NCI-H2081 treated with DMSO at 0.1 percent for 48 hours (cell line): ENCODE data around the gene ARHGEF16.

ENCODE experiments used
- DNase-seq: peaks from one replicate; lab custom pipeline; 2025; lab: John Stamatoyannopoulos, UW

The ARHGEF16 gene

DNA sequence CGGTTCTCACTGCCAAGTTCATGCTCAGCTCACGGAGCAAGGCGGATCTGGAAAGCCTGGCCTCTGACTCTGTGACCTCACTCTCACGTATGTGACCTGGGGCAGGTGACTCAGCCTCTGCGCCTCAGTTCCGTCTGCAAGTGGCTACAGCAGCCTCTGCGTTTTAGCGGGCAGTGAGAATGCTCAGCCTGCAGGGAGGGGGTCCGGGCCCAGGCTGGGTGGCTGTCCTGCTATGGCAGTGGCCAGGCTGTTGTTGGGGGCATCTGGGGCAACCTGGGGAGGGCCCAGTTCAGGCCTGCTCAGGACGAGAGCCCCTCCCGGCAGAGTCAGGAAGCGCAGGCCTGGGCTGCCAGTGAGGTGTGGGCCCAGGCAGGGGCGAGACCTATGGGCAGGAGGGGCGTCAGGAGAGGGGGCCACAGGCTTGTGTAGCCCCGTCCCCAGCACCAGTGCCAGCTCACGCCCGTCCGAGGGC lies 27.9 kb downstream of the ARHGEF16 start:
- DNase-seq = no peak

DNA sequence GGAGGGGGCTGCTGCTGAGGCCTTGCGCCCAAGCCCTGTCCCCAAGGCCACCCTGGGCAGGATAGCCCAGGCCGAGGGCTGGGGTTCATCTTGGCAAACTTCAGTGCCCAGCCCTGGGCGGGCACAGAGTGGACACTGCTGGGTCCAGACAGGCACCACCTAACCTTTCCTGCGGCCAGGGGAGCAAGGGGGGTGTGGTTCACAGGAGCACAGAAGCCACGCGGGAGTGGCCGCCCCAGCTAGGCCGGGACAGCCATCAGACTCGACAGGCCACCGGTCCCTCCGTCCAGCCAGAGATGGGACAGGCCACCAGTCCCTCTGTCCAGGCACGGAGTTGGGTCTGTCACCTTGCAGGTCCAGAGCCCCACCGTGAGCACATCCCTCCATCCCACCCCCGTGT lies 28.9 kb downstream of the ARHGEF16 start:
- DNase-seq = no peak

DNA sequence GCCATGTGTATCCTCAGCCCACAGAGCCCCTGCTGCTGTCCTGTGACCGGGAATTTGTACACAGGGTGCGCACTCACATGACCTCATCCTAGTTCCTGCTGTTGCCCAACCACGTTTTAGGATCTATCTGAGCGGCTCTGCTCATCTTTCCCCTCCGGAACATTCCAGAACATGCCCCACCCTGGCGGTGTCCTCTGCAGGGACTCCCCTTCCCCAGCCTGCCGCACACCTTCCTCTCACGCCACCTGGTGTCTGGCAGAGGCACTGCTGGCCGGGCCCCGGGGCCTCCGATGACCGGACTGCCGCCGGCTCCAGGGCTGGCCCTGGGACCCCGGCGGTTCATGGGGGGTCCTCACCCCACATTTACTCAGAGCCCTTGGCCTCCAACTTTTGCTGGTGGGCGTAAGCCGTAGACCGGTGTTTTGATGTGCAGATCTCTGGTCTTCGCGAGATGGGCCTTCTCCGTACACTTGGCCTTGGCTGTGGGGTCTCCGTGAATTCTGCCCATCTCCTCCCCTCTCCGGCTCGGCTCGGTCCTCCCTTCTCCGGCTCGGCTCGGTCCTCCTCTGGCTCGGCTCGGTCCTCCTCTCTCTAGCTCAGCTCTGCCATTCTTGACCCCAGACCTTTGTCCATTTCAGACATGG lies 29.5 kb downstream of the ARHGEF16 start:
- DNase-seq = no peak

DNA sequence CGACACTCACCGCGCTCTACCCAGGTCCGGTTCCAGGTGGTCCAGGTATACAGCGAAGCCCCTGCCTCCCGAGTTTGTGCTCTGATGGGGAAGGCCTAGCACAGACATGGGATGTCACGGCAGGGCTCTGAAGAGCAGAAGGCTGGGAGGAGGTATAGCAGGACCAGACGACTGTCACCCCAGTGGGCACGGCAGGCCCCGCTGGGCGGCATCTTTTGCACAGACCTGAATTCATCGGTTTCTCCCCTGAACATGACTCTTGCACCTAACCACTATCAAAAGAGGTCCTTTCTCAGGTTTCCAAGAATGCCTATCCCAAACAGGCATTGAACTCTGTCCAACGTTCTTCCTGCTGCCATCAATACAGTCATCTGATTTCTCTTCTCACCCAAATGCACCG lies 30.6 kb downstream of the ARHGEF16 start:
- no peak for DNase-seq

DNA sequence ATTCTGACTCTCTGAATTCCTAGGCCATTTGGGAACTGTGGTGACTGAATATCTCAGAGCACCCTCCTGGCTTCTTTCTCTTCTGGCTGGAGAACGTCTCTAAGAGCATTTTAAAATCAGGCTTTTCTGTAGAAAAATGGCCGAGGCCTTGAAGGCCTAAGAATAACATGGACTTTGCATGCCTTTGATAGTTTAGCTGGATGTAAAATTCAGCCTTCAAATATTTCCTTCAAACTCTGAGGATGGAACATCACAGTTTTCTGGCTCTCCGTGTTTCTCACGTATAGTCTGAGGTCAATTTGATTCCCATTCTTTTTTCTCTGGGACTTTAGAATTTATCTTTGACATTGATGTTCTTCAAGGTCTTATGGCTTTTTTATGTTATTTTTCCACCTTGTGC lies 34.0 kb downstream of the ARHGEF16 start:
- no peak for DNase-seq

DNA sequence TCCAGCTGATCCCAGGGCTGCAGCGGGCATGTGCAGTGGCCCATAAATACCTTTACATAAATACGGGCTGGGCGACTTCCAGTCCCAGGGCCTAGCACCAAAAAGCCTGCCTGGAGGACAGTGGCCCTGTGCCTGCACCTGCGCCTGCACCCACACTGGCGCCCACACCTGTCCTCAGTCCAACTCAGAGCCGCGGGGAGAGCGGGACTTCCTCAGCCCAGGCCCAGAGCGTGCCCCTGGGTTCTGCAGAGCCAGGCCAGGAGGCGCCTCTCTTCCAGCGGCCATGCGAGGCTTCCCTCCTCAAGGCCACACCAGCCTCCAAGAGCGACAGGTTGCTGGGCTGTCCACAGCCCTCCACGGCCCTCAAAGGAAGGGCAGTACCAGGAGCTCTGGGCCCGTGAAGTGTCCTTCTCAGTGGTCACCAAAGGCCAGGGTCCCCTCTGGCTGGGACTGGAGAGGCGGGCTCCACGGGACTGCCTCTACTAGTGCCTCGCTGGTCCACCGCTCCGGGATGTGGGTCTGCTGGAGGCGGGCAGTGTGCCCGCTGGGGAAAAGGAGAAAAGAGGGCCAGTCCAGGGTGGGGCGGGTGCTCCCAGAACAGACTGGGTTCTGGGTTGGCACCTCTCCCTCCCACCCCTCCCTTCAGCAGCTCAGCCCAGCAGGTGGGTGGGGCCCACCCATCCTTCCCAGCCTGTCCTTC lies 35.7 kb downstream of the ARHGEF16 start:
- no peak for DNase-seq

DNA sequence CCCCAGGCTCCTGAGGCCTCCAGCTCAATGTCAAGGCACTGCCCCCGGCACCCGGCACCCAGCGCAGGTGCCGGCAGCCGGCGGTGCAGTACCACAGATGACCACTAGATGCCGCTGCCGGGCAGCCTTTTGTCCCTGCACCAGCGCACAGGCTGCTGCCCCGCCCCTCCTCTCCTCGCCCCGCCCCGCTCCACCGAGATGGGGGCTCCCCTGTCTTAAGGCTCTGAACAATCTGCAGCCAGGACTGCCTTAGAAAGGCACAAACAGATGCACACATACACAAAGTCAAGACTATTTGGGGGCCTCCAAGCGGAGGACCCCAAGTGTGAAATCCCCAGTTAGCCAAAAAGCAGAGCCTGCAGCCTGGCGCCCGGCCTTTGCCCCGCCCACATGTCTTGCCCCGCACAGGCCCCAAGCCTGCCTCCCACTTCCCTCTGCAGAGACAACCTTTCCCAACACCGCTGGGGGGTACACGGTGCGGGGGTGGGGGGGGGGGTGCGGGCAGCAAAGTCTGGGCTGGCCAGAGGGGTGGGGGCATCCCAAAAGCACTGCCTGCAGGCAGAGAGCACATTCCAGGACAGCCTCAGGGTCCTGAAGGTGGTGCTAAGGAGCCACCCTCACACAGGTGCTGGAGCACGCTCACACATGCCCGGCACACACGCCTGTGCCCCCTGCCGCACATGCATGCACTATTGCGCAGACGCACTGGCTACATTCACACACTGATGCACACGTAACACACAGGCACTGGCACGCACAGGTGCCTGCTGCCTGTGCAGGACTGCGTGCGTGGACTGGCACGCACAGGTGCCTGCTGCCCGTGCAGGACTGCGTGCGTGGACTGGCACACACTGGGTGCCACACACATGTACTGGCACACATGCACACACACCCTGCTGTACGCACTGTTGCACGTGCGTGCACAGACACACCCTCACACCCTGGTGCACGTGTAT lies 37.1 kb downstream of the ARHGEF16 start:
- no peak for DNase-seq

DNA sequence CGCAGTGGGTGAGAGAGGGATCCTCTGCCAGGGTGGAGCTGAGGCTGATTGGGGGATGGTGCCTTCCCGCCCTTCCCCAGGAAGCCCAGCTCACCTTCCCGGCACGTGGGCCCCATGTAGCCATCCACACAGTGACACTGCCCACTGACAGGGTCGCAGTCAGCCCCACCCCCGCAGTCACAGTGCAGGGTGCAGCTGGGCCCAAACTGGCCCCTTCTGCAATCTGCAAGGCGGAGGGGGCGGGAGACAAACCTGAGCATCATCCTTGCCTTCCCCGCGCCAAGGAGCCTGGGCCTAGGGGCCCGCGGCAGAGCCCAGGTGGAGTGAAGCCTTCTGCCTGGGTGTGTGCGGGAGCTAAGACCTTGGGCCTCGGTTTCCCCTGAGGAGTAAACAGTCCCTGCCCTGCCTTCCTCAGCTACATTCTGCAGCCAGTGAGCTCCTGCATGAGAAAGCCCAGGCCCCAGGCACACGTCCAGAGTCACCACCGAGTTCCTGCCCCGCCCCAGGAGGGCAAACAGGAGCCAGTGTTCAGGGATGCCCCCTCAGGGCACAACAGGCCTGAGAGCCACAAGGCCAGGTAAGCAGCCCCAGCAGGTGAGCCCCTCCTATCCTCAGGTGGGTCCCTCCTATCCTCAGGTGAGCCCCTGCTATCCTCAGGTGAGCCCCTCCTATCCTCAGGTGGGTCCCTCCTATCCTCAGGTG lies 38.2 kb downstream of the ARHGEF16 start:
- no peak for DNase-seq

DNA sequence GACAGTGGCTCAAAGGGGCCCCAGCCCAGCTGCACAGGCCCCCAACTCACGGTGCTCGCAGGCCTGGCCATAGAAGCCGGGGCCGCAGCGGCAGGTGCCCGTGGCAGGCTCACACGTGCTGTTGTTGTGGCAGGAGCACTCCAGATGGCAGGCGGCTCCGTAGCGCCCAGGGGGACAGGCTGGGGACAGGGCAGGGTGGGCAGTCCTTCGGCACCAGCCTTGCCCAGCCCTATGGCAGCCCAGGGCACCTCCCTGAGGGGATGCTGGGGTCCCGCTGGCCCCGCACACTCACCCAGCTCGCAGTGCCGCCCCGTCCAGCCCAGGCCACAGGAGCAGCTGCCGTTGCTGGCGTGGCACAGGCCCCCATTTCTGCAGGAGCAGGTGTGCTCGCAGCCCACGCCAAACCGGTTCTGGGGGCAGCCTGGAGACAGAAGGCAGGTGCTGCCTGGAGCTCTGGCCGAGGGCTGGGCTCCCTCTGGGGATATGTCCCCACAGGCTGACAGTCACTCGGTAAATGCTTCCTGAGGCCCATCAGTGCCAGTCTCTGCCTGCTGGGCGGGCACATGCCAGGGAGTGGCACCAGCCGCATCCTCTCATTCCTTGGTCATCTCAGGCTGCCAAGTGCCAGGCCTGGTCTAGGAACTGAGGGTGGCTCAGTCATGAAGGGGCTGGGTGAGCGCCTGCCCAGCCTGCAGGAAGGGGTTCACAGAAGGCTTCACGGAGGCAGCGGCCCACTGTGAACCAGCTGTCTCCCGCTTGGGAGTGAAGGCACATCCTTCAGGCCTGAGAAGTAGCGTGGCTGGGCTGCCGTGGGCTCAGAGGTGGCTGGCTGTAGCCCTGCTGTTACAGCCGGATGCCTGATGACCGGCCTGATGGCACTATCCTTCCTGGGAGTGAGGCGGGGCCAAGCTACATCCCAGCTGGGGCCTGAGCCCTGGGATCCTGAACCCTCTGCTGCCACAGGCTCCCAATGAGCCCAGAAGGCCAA lies 40.1 kb downstream of the ARHGEF16 start:
- no peak for DNase-seq

DNA sequence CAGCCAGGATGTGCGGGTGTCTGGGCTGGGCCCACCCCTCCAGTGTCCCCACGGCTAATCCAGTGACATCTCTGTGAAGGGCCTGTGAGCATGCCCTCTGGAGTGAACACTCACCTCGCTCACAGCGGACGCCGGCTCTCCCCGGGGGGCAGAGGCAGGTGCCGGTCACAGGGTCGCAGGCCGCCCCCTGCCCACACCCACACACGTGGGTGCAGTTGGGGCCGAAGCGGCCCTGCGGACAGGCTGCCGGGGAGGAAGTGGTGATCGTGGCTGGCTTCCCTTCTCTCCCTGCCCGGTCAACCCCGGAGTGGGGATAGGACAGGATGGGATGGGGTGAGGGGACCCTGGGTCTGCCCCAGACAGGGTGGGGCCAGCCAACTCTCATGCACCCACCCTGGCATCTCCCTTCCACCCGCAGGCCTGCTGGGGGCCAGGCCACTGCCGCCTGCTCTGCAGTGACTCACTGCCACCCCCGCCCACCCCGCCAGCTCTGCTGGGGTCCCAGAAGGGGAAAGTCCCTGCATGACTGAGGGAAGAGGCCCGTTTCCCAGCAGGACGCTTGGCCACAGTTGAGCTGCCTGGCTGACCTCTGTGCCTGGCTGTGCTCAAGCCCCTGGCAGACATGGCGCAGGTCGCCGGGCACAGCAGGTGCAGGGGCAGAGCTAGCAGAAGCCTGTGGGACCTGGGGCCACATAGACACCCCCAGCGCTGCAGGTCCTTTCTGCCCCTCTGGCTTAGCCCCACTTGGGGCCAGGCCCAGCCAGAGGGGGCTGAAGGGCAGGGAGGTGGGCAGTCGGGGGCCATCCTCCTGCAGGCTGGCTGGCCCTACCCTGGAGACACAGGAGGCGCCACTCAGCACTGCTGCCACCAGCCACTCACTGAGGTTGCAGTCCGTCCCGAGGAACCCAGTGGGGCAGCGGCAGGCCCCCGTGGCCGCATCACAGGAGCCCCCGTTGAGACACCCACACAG lies 41.6 kb downstream of the ARHGEF16 start:
- no peak for DNase-seq

DNA sequence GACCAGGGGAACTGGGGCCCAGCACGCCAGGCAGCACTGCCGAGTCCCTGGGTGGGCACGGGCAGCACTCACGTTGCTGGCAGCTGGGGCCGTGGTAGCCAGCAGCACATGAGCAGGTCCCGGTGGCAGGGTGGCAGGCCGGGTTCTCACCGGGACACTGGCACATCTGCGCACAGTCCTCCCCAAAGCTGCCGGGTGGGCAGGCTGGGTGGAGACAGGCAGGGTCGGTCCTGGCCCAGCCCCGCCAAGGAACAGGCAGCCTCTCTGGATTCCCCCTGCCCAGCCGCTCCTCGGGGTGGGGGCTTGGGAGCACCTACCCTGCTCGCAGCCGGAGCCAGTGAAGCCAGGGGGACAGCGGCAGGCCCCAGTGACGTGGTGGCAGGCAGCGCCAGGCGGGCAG lies 42.5 kb downstream of the ARHGEF16 start:
- no peak for DNase-seq

DNA sequence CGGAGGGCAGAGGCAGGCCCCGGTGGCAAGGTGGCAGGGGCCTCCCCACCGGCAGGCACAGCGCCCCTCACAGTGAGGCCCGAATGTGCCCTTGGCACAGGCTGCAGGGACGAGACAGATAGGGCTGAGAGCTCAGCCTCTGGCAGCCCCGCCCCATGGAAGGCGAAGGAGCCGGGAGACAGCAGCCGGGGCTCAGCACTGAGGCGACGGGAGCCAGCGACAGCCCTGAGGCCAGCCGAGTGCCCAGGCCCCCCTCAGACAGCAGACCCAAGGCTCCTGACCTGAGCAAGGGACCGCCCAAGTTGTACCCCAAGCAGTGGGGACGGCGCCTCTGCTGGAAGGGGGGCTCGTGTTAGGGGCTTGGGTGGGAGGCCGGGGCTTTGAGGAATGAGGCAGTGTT lies 43.1 kb downstream of the ARHGEF16 start:
- no peak for DNase-seq

DNA sequence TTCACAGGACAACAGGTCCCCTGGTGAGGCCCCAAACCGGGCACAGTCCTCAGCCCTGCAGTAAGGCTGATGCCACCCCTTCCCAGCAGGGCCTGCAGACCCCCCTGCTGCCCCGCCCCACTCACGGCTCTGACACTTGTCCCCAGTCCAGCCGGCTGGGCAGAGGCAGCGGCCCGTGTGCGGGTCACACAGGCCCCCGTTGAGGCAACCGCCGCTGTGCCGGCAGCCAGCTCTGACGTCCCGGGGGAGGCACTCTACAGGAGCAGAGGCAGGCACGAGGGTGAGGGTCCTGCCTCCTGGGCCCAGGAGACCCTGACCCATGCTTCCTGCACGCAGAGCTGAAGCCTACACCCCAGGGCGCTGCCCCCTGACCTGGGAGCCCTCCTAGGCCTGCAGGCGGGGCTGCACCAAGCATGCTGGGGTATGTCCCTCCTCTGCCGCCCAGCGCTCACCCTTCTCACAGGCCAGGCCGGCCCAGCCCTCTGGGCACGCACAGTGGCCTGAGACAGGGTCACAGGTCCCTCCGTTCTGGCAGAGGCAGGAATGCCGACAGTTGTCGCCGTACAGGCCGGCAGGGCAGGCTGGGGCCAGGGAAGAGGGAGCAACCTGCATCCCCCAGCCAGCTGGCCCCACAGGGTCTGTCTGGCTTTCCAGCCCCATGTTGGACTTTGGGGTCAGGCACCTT lies 43.9 kb downstream of the ARHGEF16 start:
- DNase-seq = no peak

DNA sequence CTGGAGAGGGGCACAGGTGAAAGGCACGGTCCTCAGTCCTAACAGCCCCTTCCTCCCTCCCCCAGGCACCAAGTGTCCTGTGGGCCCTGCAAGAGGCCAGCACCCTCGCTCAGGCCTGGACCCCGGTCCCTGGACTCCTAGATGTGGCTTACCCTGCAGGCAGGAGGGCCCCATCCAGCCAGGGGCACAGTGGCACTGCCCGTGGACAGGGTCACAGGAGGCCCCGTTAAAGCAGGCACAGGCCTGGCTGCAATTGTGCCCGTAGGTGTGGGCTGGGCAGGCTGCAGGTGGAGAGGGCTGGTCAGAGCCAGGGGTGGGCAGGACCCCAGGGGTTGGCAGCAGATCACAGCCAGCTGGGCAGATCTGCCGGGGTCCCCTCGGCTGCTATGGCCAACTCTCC lies 44.5 kb downstream of the ARHGEF16 start:
- DNase-seq = no peak

DNA sequence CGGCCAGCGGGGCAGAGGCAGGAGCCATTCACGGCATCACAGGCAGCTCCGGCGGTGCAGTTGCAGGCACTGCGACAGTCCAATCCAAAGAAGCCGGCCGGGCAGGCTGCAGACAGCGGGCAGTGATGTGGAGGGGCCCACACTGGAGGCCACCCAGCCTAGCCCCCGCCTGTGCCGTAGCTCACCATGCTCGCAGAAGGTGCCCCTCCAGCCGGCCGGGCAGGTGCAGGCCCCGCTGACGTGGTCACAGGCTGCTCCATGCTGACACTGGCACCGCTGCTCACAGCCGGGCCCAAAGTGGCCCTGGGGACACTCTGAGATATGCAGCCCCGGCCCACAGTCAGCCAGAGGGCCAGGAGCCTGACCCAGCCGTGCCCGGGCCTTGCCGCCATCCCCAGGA lies 45.1 kb downstream of the ARHGEF16 start:
- DNase-seq = no peak

DNA sequence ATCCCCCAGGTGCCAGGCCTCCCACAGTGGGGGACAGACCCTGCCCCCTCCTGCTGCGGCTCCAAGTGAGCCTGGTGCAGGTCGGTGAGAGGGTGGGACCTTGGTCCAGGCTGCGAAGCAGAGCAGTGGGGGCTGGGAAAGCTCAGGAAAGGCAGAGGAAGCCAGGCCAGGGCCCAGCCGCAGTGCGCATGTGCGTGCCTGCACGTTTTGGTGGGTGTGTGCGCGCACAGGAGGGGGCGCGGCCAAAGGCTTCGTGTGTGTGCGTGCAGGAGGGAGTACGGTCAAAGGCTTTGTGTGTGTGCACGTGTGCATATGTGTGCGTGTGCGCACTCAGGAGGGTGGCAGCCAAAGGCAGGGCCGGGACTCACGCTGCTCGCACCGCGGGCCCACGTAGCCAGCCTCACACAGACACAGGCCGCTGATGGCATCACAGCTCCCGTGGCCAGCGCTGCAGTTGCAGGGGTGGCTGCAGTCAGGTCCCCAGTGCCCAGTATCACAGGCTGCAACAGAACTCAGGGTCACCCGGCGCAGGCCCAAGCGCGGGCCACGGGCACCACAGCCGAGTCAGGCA lies 45.9 kb downstream of the ARHGEF16 start:
- DNase-seq = no peak

DNA sequence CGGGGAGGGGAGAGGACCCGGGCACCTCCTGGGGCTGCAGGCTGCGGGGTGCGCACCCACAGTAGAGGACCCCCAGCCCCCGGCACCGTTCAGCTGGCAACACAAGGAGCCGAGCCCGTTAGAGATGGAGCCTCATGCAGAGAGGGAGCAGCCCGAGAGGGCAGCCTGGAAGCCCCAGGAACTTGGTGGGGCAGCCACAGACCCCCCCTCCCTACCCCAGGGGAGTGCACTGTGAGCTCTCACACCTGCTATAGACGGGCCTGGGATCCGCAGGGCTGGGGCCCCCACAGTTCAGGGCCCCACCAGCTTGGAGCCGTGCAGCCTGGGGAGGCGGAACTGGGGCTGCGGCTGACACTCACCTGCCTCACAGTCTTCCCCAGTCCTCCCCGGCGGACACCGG lies 47.0 kb downstream of the ARHGEF16 start:
- no peak for DNase-seq

DNA sequence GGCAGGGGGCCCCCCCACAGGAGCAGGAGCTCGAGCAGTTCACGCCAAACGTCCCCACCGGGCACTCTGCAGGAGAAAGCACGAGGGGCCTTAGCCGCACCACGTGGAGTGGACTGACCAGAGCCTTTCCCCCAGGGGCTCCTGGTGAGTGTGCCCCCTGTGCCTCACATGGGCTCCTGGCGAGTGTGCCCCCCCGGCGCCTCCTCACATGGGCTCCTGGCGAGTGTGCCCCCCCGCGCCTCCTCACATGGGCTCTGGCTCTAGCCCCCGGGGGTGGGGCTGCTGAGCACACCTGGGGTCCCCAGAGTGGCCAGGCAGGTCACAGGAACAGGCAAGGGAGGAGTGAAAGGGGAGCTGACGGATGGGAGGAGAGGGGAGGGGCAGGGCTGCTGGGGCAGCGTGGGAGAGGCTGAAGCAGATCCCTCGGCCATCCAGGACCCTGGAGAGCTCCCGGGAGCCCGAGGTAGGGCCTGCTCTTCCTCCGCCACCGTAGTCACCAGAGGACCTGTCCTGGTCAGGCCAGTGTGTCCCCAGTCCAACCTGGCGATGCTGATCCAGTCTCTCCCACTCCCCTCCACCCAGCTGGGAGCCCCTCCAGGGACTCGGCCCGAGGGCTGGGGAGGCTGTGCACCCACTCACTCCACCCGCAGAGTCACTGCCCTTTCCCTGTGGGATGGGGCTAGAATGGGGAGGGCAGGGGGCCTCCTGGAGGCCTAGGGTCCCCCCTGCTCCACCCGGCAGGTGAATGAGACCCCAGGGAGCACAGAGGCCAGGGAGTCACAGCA lies 47.6 kb downstream of the ARHGEF16 start:
- DNase-seq = no peak
